Measurements from ENCODE around the gene GRK3.

The GRK3 gene

GRCh38 chr22:25741692-25742626 is 177.5 kb downstream of the GRK3 start, which contains the start of gene MYO18B:
TSS of gene MYO18B (plus strand) at chr22:25742188. CDS start at chr22:25761093, 18,905 bp downstream.
- TF ChIP-seq POLR2A (IDR thresholded peaks at IDR 0.05; ENCODE audit: low read length) (no peak), GATA1 (IDR thresholded peaks at IDR 0.05; ENCODE audit: low read depth, low read length) (no peak)
- DNase-seq: peak; percentile 61 to 79

DNA sequence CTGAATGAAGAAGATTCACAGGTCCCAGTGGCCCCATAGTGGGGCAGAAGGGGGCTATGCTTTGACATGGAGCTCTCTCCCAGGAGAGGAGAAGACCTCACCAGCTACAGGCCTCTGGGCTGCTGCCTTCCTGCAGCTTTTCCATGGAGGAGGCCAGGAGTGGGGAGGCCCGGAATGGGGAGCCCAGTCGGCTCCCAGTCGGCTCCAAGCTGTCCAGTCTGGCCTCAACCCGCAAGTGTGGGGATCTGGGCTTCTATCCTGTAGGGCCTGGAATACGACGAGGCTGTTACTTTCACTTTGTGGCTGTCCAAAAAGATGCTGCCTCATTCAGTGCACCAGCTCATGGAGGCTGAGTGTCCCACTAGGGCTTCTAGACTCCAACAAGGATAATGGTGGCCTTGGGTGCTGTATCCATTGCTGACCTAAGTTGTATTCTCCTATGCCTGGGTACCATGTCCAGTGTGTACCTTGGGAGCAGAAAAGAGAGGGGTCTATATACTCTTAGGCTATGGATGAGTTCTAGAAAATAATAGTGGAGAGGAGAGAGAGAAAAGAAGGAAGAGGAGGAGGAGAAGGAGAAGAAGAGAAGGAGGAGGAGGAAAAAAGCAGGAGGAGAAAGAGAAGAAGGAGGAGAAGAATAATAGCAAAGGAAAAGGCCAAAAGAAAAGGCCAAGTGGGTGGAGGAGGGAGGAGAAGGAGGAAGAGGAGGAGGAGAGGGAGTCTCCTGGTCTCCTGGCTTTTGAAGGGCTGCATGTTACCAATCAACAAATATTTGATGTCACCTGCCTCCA is 178.6 kb downstream of the GRK3 start:
- peak; percentile 31 to 67 for DNase-seq

DNA sequence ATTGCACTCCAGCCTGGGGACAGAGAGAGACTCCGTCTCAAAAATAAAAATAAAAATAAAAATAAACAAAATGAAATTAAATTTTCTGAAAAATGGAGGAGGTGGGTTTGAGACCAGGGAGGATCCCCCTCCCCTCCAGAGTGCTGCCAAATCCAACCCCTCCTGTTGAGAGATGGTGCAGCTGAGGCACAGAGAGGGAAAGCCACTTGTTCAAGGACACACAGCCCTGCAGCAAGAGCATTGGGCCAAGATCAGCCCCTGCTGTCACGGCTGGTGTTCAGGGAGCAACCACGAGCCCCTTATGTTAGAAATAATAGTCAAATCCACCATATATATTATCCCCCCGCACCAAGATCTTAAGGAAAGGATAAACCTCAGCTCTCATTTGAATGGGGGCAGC is 180.2 kb downstream of the GRK3 start:
- no peak for DNase-seq
- TF ChIP-seq POLR2A (IDR thresholded peaks at IDR 0.05; ENCODE audit: low read length) (no peak), GATA1 (IDR thresholded peaks at IDR 0.05; ENCODE audit: low read depth, low read length) (no peak)

More for the DNA sequence above, 178.6 kb downstream of the GRK3 start:
- TF ChIP-seq GATA1 (IDR thresholded peaks at IDR 0.05; ENCODE audit: low read depth, low read length) (no peak), POLR2A (IDR thresholded peaks at IDR 0.05; ENCODE audit: low read length) (no peak)

DNA sequence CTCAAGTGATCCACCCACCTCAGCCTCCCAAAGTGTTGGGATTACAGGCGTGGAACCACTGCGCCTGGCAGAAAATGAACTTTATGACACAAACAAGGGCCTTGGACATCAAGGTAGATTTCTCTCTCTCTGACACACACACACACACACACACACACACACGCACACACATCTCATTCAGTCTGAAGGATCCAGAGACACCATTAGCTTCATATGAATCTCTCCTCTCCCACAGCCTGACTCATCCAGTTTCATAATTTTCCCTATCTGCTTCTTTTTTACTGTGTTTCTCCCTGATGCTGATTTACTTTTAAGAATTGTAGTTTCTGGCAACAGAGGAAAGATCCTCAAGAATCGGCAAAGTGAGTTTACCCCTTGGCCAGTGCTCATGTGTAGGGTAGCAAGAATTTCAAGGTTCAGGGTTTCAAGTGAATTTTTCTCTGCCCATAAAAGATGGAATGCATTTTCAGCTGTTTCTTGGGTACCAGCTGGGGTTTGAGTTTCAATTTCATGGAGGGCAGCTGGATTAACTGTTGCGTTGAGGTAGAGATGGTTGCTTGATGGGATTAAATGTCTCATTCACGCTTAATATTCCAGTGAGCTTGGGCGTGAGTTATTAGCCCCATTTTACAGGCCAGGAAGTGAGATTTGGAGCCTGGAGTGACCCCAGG is 181.0 kb downstream of the GRK3 start:
- no peak for TF ChIP-seq POLR2A (IDR thresholded peaks at IDR 0.05; ENCODE audit: low read length)
- TF ChIP-seq GATA1 (IDR thresholded peaks at IDR 0.05; ENCODE audit: low read depth, low read length): no peak
- peak in 1 of 2 experiments; percentile 18 for DNase-seq

- DNase-seq: peak in 1 of 2 experiments; percentile 48
- TF ChIP-seq GATA1 (IDR thresholded peaks at IDR 0.05; ENCODE audit: low read depth, low read length) (no peak), POLR2A (IDR thresholded peaks at IDR 0.05; ENCODE audit: low read length) (no peak)
Measured at GRCh38 chr22:25746012-25746373, 181.5 kb downstream of the GRK3 start.

- peak; percentile 64 to 75 for DNase-seq
- TF ChIP-seq GATA1 (IDR thresholded peaks at IDR 0.05; ENCODE audit: low read depth, low read length) (no peak), POLR2A (IDR thresholded peaks at IDR 0.05; ENCODE audit: low read length) (no peak)
Measured at GRCh38 chr22:25747245-25747944, 182.9 kb downstream of the GRK3 start.

DNA sequence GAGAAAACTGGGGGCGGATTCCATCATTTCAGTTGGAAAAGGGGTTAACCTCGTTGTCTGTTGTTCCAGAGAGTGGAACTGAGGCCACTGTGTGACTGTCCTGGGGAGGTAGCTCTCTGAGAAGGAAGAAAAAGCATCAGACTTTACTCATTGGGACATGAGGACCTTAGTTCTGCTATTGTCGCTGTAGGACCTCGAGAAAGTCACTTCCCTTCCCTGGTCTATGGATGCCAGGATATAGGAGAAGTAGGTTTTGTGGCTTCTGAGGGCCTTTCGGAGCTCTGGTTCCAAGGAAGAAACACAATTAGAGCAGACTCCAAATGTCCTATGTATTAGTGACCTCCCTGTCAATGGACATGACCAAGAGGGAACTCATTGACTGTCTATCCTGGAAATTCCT is 183.7 kb downstream of the GRK3 start:
- no peak for DNase-seq

GRCh38 chr22:25748704-25749103 is 184.2 kb downstream of the GRK3 start:
- no peak for TF ChIP-seq GATA1 (IDR thresholded peaks at IDR 0.05; ENCODE audit: low read depth, low read length)
- no peak for TF ChIP-seq POLR2A (IDR thresholded peaks at IDR 0.05; ENCODE audit: low read length)
- no peak for DNase-seq

More for the DNA sequence above, 183.7 kb downstream of the GRK3 start:
- TF ChIP-seq GATA1 (IDR thresholded peaks at IDR 0.05; ENCODE audit: low read depth, low read length) (no peak), POLR2A (IDR thresholded peaks at IDR 0.05; ENCODE audit: low read length) (no peak)

- TF ChIP-seq POLR2A (IDR thresholded peaks at IDR 0.05; ENCODE audit: low read length) (no peak), GATA1 (IDR thresholded peaks at IDR 0.05; ENCODE audit: low read depth, low read length) (no peak)
- DNase-seq: peak; percentile 30 to 59
Measured at GRCh38 chr22:25749420-25750169, 185.1 kb downstream of the GRK3 start.

GRCh38 chr22:25750569-25751173 is 186.2 kb downstream of the GRK3 start:
- peak; percentile 58 to 60 for DNase-seq
- TF ChIP-seq GATA1 (IDR thresholded peaks at IDR 0.05; ENCODE audit: low read depth, low read length) (no peak), POLR2A (IDR thresholded peaks at IDR 0.05; ENCODE audit: low read length) (no peak)

DNA sequence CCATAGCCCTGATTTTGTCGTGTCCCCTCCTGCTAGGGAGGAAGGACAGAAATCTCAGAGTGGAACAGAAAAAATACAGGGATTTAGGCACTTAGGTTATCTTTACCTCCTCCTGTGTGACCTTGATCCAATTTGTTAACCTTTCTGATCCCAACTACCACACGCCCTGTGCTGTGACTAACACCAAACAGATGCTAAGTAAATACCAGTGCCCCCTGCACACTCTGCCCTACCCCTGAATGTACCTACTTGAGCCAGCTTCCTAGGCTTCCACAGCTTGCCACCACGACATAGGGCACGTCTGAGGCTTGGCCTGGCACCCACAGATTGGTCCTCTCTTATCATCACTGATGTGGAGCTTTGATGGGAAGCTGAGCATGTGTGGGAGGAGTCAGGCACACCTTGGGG is 186.7 kb downstream of the GRK3 start:
- TF ChIP-seq POLR2A (IDR thresholded peaks at IDR 0.05; ENCODE audit: low read length): no peak
- TF ChIP-seq GATA1 (IDR thresholded peaks at IDR 0.05; ENCODE audit: low read depth, low read length): no peak
- no peak for DNase-seq

DNA sequence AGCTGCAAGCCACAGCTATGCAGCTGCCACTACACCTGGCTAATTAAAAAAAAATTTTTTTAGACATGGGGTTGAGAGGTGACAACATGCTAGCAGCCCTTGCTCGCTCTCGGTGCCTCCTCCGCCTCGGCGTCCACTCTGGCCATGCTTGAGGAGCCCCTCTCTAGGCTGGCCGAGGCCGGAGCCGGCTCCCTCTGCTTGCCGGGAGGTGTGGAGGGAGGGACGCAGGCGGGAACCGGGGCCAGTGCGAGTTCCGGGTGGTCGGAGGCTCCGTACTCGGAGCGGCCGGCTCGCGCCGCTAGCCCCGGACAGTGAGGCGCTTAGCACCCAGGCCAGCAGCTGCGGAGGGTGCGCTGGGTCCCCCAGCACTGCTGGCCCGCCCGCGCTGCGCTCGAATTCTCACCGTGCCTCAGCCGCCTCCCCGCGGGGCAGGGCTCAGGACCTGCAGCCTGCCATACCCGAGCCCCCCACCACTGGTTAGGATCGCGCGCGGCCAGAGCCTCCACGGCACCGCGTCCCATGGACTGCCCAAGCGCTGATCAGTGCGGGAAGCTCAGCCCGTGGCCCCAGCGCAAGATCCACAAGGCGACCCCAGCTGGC is 188.2 kb downstream of the GRK3 start:
- DNase-seq: no peak
- TF ChIP-seq POLR2A (IDR thresholded peaks at IDR 0.05; ENCODE audit: low read length): no peak
- TF ChIP-seq GATA1 (IDR thresholded peaks at IDR 0.05; ENCODE audit: low read depth, low read length): no peak
